Esophagus squamous epithelium (tissue), 5 donors: ENCODE results near the gene MRPS18B. TPM values are rescaled to one million over a fixed set of nuclear protein-coding genes. Genes with fewer than 3 reads are reported as not detected.
A peak's percentile ranks its signal among the peaks of the same experiment; 100 is the strongest.

Experiments used
- DNase-seq: peaks from one replicate; lab custom pipeline; 2025; lab: John Stamatoyannopoulos, UW
- H3K27ac ChIP-seq, 4 donors: fragments of 200-600 bp; sonication (generic); one replicate each; pipeline ENCODE4 v1.5.1; 2016 to 2019; ENCODE audit warnings: mild to moderate bottlenecking in 1 of 4
- H3K27me3 ChIP-seq, 4 donors: fragments of 200-600 bp; sonication (generic); 1 replicate in 3 of 4; 2 replicates in 1 of 4; pipeline versions ENCODE4 v1.5.1 to v1.6.0; 2017 to 2021; ENCODE audit warnings: antibody characterized with exemption in 1 of 4
- H3K36me3 ChIP-seq, 3 donors: fragments of 200-600 bp; sonication (generic); one replicate each; pipeline ENCODE4 v1.5.1; 2016 to 2019
- H3K4me1 ChIP-seq, 3 donors: fragments of 200-600 bp; sonication (generic); one replicate each; pipeline ENCODE4 v1.5.1; 2017 to 2019
- H3K4me3 ChIP-seq, 4 donors: fragments of 200-600 bp; sonication (generic); 1 replicate in 3 of 4; 2 replicates in 1 of 4; pipeline ENCODE4 v1.5.1; 2016 to 2019; ENCODE audit warnings: mild to moderate bottlenecking in 2 of 4, moderate library complexity in 1 of 4
- H3K9me3 ChIP-seq, 3 donors: fragments of 200-600 bp; sonication (generic); one replicate each; pipeline ENCODE4 v1.5.1; 2016 to 2019
- POLR2A ChIP-seq, 4 donors: fragments of 450-650 bp; IDR thresholded peaks; one replicate each; pipeline ENCODE4 v1.6.1; 2017; ENCODE audit warnings: antibody characterized with exemption in 4 of 4, mild to moderate bottlenecking in 4 of 4, moderate library complexity in 3 of 4
- WGBS, 2 donors: methylation state at CpG; one replicate each; pipeline ENCODE4 v1.1.5; 2018; 5-methylcytosine and 5-hydroxymethylcytosine counted together
- intact Hi-C: fragments of 100-400 bp; cut with DNase I; formaldehyde crosslinking; loops from one replicate; pipeline ENCODE4 v1.15.0; 2022
- total RNA-seq, 4 donors: library from RNA; depleted of rRNA; stranded (reverse); fragments of >200 nt; gene quantifications; one replicate each; pipeline ENCODE4 v1.1.0, GENCODE V29; 2016
- TF ChIP-seq, protein P1 (sequence below), 6 experiments: fragments of 450-650 bp in 4 of 6; fragments of 200-600 bp in 2 of 6; sonication (generic) in 2 of 6; IDR thresholded peaks; one replicate each; pipeline ENCODE4 v1.5.1; 2016 to 2019; ENCODE audit warnings: antibody characterized with exemption in 6 of 6, mild to moderate bottlenecking in 4 of 6, moderate library complexity in 4 of 6
- donor health status: DM: yes; HTN: yes; CAD: no.

The MRPS18B gene
- total RNA-seq, 4 donors from 2014 or later, result 31.0 to 56.3 (median 40.6) TPM

DNA sequence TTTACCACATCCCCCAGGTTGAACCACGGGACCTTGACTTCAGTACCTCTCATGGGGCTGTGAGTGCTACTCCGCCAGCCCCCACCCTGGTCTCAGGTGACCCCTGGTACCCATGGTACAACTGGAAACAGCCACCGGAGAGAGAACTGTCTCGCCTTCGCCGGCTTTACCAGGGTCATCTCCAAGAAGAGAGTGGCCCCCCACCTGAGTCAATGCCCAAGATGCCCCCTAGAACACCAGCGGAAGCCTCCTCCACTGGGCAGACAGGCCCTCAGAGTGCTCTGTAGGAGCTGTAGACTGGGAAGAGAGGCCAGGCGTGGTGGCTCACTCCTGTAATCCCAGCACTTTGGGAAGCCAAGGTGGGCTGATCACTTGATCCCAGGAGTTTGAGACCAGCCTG, 7.9 kb downstream of the MRPS18B start:
- WGBS, 2 donors, result 81 to 100% methylated on average over 3 of the region's 8 CpGs
- intact Hi-C loops, result no loop called here

DNA sequence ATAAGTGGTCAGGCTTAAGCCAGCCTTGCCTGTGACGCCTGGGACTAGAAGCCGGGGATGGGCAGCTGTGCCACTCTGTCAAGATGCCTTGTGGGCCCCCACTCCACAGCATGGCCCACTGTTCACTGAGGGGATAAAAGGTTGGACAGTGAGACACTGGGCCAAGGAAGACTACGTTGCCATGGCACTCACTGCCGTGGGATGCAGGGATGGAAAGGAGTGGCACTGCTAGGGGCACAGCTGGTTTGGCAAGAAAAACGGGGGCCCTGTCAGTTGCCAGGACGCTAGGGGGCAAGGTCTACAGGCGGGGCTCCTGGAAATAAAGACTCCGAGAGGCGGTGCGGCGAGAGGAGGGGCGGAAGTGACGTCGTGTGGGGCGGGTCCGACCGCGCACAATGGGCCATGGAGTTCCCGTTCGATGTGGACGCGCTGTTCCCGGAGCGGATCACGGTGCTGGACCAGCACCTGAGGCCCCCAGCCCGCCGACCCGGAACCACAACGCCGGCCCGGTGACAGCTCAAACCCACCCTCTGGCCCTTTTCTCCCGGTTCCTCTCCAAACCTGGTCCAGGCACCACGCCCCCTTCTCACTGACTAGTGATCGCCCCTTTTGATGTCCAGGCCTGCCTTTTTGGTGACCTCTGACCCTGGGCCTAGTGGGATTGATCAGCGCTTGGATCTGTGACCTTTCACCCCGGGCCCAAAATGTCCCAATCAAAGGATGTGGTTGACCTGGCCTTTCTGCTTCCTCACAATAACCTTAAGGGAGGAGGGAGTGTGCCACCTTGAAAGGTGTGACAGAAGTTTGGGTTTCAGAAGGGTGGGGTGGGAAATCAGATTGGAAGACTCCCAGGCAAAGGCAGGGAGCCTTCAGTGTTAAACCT, 9.1 kb downstream of the MRPS18B start, which contains the start of gene ATAT1:
Gene ATAT1 (plus strand): TSS at position 391 of the 883 bp plus-strand sequence.
- WGBS, 2 donors, result 2% methylated on average over 33 to 34 of the region's 36 CpGs
- H3K4me1 ChIP-seq, result peaks cover 6 to 22% (median 12%) of the 10 kb centered on the region in 3 donors
- intact Hi-C loops, result no loop called here
- no peaks in the 10 kb centered on the region for H3K9me3 ChIP-seq
- H3K36me3 ChIP-seq, result peaks cover 11 to 84% (median 41%) of the 10 kb centered on the region in 3 donors
- peak; percentile 19 for DNase-seq
- peak within 1 kb of the TSS; percentile 93 to 97 (median 96) for H3K27ac ChIP-seq
- TF ChIP-seq, protein P1, sequence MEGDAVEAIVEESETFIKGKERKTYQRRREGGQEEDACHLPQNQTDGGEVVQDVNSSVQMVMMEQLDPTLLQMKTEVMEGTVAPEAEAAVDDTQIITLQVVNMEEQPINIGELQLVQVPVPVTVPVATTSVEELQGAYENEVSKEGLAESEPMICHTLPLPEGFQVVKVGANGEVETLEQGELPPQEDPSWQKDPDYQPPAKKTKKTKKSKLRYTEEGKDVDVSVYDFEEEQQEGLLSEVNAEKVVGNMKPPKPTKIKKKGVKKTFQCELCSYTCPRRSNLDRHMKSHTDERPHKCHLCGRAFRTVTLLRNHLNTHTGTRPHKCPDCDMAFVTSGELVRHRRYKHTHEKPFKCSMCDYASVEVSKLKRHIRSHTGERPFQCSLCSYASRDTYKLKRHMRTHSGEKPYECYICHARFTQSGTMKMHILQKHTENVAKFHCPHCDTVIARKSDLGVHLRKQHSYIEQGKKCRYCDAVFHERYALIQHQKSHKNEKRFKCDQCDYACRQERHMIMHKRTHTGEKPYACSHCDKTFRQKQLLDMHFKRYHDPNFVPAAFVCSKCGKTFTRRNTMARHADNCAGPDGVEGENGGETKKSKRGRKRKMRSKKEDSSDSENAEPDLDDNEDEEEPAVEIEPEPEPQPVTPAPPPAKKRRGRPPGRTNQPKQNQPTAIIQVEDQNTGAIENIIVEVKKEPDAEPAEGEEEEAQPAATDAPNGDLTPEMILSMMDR (IDR thresholded peaks at IDR 0.05), result peak in 5 of 6 experiments; percentile 37 to 66 (median 50)
- peak in 3 of 4 donors; percentile 22 to 66 (median 61) for TF ChIP-seq POLR2A (IDR thresholded peaks at IDR 0.05)
- H3K27me3 ChIP-seq, result no peaks in the 10 kb centered on the region
- H3K4me3 ChIP-seq, result peak within 1 kb of the TSS; percentile 47 to 86 (median 58)

More for the DNA sequence above, 7.9 kb downstream of the MRPS18B start:
- DNase-seq, result no peak
- peaks cover 6 to 22% (median 12%) of the 10 kb centered on the region in 3 donors for H3K4me1 ChIP-seq
- no peaks in the 10 kb centered on the region for H3K9me3 ChIP-seq
- peaks cover 14 to 85% (median 53%) of the 10 kb centered on the region in 3 donors for H3K36me3 ChIP-seq
- no peaks in the 10 kb centered on the region for H3K27me3 ChIP-seq
- H3K27ac ChIP-seq, result peak overlapping the region in 2 of 4 donors; percentile 95 to 97
- TF ChIP-seq, protein P1 (IDR thresholded peaks at IDR 0.05), result no peak
- TF ChIP-seq POLR2A (IDR thresholded peaks at IDR 0.05), result no peak
- no peak overlapping the region for H3K4me3 ChIP-seq

DNA sequence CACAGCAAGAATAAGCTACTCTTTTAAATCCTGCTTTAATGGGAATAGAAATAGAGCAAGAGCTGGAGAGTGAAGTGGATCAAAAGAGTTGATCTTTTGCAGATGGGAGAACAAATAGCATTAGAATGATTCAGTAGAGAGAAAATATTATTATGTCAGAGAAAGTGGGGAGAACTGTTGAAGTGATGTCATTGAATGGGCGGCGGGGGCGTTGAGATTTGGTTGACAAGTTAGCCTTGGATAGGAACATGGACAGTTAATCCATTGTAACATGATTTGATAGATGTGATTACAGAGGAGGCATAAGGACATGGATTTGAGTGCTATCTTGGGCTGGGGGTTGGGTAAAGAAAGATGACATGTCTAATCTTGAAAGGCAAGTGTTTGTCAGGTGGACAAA, 18.2 kb downstream of the MRPS18B start:
- Histone ChIP-seq H3K27me3 (no peaks in the 10 kb centered on the region), H3K27ac (no peak overlapping the region), H3K4me3 (no peak overlapping the region), H3K4me1 (no peaks in the 10 kb centered on the region), H3K36me3 (peaks cover 0 to 46% (median 6%) of the 10 kb centered on the region in 3 donors), H3K9me3 (no peaks in the 10 kb centered on the region)
- TF ChIP-seq, protein P1 (IDR thresholded peaks at IDR 0.05), result no peak
- TF ChIP-seq POLR2A (IDR thresholded peaks at IDR 0.05), result no peak
- no peak for DNase-seq
- intact Hi-C loops, result no loop called here
- 89 to 96% methylated on average over 3 of the region's 3 CpGs for WGBS, 2 donors

DNA sequence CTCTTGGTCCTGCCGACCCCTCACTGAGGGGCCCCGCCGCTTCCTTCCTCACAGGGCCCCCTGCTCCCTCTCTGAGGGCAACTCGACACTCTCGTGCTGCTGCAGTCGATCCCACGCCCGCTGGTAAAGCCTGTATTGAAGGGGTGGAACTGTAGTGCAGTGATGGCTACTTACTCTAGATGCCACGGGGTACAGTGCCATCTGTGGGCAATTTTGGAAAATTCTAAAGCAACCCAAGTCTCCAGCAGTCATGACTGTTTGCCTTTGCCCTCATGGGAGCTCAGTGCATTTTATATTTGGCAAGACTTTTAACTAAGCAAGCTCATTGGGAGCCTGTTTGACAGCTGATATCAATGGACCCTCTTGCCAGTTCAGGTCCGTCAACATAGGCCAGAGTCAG, 22.8 kb downstream of the MRPS18B start:
- Histone ChIP-seq H3K27me3 (no peaks in the 10 kb centered on the region), H3K9me3 (no peaks in the 10 kb centered on the region), H3K4me1 (peaks cover 0 to 1% (median 0%) of the 10 kb centered on the region in 3 donors), H3K27ac (no peak overlapping the region), H3K36me3 (peaks cover 0 to 59% (median 0%) of the 10 kb centered on the region in 3 donors), H3K4me3 (no peak overlapping the region)
- intact Hi-C loops, result no loop called here
- TF ChIP-seq POLR2A (IDR thresholded peaks at IDR 0.05), result no peak
- TF ChIP-seq, protein P1 (IDR thresholded peaks at IDR 0.05), result no peak
- DNase-seq, result no peak
- WGBS, 2 donors, result 78 to 91% methylated on average over 4 to 10 of the region's 10 CpGs

DNA sequence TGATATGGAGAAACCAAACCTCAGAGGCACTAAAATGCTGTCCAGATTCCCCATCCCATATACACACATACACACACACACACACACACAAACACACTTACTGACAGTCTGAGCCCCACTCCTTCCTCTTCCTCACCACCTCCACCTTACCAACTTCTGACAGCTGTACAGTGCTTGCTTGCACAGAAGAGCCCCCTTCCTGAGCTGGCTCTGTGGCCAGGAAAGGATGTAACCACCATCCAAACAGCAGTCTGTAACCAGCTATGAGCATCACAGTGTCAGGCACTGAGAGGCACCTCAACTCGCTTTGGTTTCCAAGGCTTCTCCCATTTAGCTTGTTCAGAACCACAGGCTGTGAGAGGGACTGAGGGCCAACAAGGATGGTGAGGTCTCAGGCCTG, 23.4 kb downstream of the MRPS18B start:
- intact Hi-C loops, result no loop called here
- Histone ChIP-seq H3K4me1 (peaks cover 0 to 7% (median 0%) of the 10 kb centered on the region in 3 donors), H3K4me3 (no peak overlapping the region), H3K9me3 (no peaks in the 10 kb centered on the region), H3K27ac (no peak overlapping the region), H3K36me3 (peaks cover 0 to 59% (median 0%) of the 10 kb centered on the region in 3 donors), H3K27me3 (no peaks in the 10 kb centered on the region)
- WGBS, 2 donors, result 70 to 80% methylated on average over 1 of the region's 1 CpG
- TF ChIP-seq POLR2A (IDR thresholded peaks at IDR 0.05), result no peak
- TF ChIP-seq, protein P1 (IDR thresholded peaks at IDR 0.05), result no peak
- DNase-seq, result no peak
